GM13976 (cell line): ENCODE data around the gene RIMS3.

ENCODE experiments used
- DNase-seq: peaks from one replicate; pipeline ENCODE4 v3.0.0; 2012; ENCODE audit warnings: low spot score
- CTCF ChIP-seq: IDR thresholded peaks from 2 replicates; pipeline ENCODE4 v1.5.1; 2012; ENCODE audit warnings: borderline replicate concordance, mild to moderate bottlenecking; ENCODE audit not compliant: insufficient read depth; ENCODE audit errors: extremely low read depth, missing control alignments, control extremely low read depth
- in situ Hi-C: fragments of 300-500 bp; cut with MboI; formaldehyde crosslinking; loops from one replicate; pipeline ENCODE4 v1.12.0; 2022; ENCODE audit warnings: low sequenced_read_pairs, mixed read lengths, inconsistent platforms; ENCODE audit not compliant: unreplicated experiment

Gene RIMS3

GRCh38 chr1:40679165-40679953 is 13.9 kb upstream of the RIMS3 start:
- no peak for TF ChIP-seq CTCF
- no peak for DNase-seq
- in situ Hi-C loops: no loop called here

GRCh38 chr1:40676501-40676900 is 11.0 kb upstream of the RIMS3 start:
- TF ChIP-seq CTCF: no peak
- in situ Hi-C loops: no loop called here
- DNase-seq: no peak

GRCh38 chr1:40673452-40673851 is 8.0 kb upstream of the RIMS3 start:
- DNase-seq: no peak
- TF ChIP-seq CTCF: no peak
- in situ Hi-C loops: no loop called here

DNA sequence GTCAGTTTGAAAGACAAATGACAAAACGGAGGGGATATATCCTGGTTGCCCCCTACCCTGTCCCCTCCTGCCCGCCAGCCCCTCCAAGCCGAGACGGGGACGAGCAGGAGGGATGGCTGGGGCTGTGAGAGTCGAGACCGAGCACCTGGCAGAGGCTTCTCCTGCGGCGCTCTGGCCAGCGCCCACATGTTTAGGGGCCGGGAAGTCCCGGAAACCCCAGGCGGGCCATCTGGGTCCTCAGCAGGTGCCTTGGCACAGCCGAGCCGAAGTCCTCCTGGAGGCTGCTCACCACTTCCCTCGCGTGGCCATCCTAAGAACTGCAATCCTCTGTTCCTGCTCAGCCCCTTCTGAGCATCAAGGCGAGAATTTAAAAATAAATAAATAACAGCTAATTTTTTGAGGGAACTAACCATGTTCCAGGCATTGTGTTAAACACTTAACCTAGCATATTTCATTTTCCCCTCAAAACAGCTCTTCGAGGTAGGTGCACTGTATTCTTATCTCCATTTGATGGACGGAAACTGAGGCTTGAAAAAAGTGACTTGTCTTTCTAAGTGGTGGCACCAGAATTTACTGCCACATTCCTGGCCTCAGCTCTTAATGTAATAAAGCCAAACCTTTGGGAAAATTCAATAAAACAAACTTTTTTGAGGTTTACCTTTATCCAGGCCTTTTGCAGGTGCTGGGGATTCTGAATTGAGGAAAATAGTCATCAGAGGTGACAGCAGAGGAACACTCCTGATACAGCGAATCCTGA is 3.5 kb upstream of the RIMS3 start:
- peak; percentile 90 for TF ChIP-seq CTCF
- in situ Hi-C loops: no loop called here
- DNase-seq: peak; percentile 88

DNA sequence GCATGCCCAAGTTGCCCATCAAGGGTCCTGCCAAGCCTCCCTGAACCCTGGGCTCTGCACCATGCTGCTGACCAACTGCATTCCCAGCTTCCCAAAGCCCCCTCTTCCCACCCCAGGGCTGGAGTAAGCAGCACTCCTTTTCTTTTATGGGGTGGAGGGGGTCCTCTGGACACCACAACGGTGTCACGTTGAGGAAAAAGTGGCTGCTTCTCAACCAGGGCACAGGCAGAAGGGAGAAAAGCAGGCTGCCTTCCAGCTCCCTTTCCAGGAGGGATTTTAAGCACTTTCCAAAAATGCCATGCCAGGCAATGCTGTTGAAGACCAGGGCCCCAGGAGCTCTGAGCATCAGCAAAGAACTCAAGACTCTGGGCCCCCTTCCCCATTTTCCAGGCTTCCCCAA is 691 bp downstream of the RIMS3 start:
- no peak for DNase-seq
- in situ Hi-C loops: no loop called here
- no peak for TF ChIP-seq CTCF

GRCh38 chr1:40664167-40664537 is 1.3 kb downstream of the RIMS3 start:
- no peak for DNase-seq
- in situ Hi-C loops: no loop called here
- TF ChIP-seq CTCF: no peak
